Erythroblast (primary cell): Measurements from ENCODE around the gene IL17RE.

Experiments used
- DNase-seq, 2 experiments: peaks; one replicate each; lab custom pipeline; 2025; lab: John Stamatoyannopoulos, UW
- GATA1 ChIP-seq: IDR thresholded peaks from 2 replicates; pipeline ENCODE4 v1.6.1; 2011; ENCODE audit warnings: low read depth, mild to moderate bottlenecking, control low read depth, low read length, moderate library complexity
- POLR2A ChIP-seq: IDR thresholded peaks from 2 replicates; pipeline ENCODE4 v1.6.1; 2011; ENCODE audit warnings: mild to moderate bottlenecking, low read length

IL17RE gene

DNA sequence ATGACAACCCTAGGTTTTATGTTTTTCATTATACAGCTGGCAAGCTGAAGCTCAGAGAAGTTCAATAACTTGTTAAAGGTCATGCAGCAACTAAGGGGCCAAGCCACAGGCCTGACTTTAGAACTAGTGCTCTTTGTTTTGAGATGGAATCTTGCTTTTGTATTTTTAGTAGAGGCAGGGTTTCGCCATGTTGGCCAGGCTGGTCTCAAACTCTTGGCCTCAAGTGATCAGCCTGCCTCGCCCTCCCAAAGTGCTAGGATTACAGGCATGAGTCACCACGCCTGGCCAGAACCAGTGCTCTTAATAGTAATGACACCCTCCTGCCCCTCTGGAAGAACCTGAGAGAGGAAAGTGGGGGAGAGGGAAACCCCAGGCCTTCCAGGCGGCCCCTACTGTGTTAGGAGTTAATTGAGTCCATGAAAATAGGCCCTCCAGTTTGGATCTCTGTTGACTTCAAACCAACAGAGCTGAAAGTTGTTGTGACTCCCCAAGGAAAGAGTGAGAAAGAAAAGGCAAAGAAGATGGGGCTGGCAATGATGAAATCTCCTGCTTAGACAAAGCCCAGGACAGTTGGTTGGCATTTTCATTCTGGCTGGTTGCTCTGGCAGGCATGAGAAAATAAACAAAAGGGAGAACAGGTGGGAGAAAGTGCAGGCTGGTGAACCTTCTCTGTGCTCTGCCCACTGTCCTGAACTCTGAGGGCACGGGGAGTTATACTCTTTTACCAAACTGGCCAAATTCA, 53.1 kb downstream of the IL17RE start:
- TF ChIP-seq GATA1, result no peak
- no peak for TF ChIP-seq POLR2A
- peak in 1 of 2 experiments; percentile 28 for DNase-seq

- TF ChIP-seq GATA1, result no peak
- no peak for TF ChIP-seq POLR2A
- peak; percentile 20 to 31 for DNase-seq
These were observed 54.6 kb downstream of the IL17RE start for GRCh38 chr3:9957214-9957613.

- no peak for TF ChIP-seq POLR2A
- TF ChIP-seq GATA1, result no peak
- no peak for DNase-seq
These were observed 62.7 kb downstream of the IL17RE start for GRCh38 chr3:9965200-9965875.
